HG03103 (cell line): ENCODE measurements around the gene RASL12.
"Not testable (repeated sequence)": the region's sequence is repeated elsewhere in the genome, so short reads cannot be mapped to it uniquely, and the experiment has no call there.

Experiments
- ATAC-seq: cut with Tn5 transposase; IDR thresholded peaks from one replicate; pipeline ENCODE4 v1.9.1; 2021; ENCODE audit warnings: low read depth; ENCODE audit not compliant: unreplicated experiment

Gene RASL12

GRCh38 chr15:65067645-65068402 is at the start of gene RASL12:
TSS of gene RASL12 (minus strand) at chr15:65067991. CDS start at chr15:65067835, 156 bp downstream.
- ATAC-seq: no peak

- ATAC-seq: no peak
Observed at GRCh38 chr15:65115542-65115941, 47.8 kb upstream of the RASL12 start.

- ATAC-seq: no peak
Observed at GRCh38 chr15:65115086-65115485, 47.3 kb upstream of the RASL12 start, which contains the start of gene UBAP1L. TSS of gene UBAP1L (minus strand) at chr15:65115200. CDS start at chr15:65106215, 8,985 bp downstream.

- no peak for ATAC-seq
Observed at GRCh38 chr15:65110676-65111292, 43.0 kb upstream of the RASL12 start.

- ATAC-seq: no peak
Observed at GRCh38 chr15:65106011-65106590, 38.3 kb upstream of the RASL12 start.

- no peak for ATAC-seq
Observed at GRCh38 chr15:65105038-65105437, 37.2 kb upstream of the RASL12 start.

- ATAC-seq: no peak
Observed at GRCh38 chr15:65102912-65103311, 35.1 kb upstream of the RASL12 start.

- no peak for ATAC-seq
Observed at GRCh38 chr15:65101891-65102708, 34.3 kb upstream of the RASL12 start.

- no peak for ATAC-seq
Observed at GRCh38 chr15:65101411-65101890, 33.7 kb upstream of the RASL12 start.

GRCh38 chr15:65100442-65100841 is 32.7 kb upstream of the RASL12 start:
- no peak for ATAC-seq

GRCh38 chr15:65099801-65100200 is 32.0 kb upstream of the RASL12 start:
- ATAC-seq: not testable (repeated sequence)

GRCh38 chr15:65099336-65099735 is 31.5 kb upstream of the RASL12 start:
- no peak for ATAC-seq

- no peak for ATAC-seq
Observed at GRCh38 chr15:65097651-65098263, 30.0 kb upstream of the RASL12 start.

- ATAC-seq: no peak
Observed at GRCh38 chr15:65096481-65097385, 28.9 kb upstream of the RASL12 start.

GRCh38 chr15:65095747-65096104 is 27.9 kb upstream of the RASL12 start:
- no peak for ATAC-seq

- no peak for ATAC-seq
Observed at GRCh38 chr15:65095011-65095746, 27.4 kb upstream of the RASL12 start.

- no peak for ATAC-seq
Observed at GRCh38 chr15:65094294-65094995, 26.7 kb upstream of the RASL12 start.

- not testable (repeated sequence) for ATAC-seq
Observed at GRCh38 chr15:65093793-65094170, 26.0 kb upstream of the RASL12 start.
